GM19324 (cell line): Measurements from ENCODE around the gene PROS1.
A peak's percentile ranks its signal among the peaks of the same experiment; 100 is the strongest.

Experiments used
- ATAC-seq: cut with Tn5 transposase; IDR thresholded peaks from one replicate; pipeline ENCODE4 v1.9.1; 2021; ENCODE audit warnings: mild to moderate bottlenecking, moderate library complexity; ENCODE audit not compliant: unreplicated experiment, low FRiP score

PROS1 gene

GRCh38 chr3:93973131-93974126 lies at the start of gene PROS1:
PROS1 (minus strand) TSS chr3:93973896; CDS start chr3:93973749, 147 bp downstream.
- peak; percentile 80 for ATAC-seq

DNA sequence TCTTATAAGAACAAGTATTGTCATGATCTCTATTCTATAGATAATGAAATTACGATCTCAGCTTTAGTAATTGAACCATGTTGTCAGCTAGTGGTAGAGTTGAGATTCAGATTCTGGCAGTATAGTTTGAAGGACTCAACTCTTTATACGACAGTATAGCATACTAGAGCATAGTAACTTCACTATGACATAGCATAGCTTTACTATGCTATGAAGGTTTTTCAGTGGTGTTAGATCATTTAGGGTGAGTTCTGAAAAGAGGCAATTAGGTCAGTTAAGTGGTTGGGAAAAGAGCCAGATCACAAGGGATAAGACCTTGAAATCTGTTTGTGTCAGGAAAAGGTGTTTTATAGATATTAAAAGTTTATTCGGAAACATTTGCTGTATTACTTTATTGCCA lies 46.6 kb upstream of the PROS1 start:
- no peak for ATAC-seq

DNA sequence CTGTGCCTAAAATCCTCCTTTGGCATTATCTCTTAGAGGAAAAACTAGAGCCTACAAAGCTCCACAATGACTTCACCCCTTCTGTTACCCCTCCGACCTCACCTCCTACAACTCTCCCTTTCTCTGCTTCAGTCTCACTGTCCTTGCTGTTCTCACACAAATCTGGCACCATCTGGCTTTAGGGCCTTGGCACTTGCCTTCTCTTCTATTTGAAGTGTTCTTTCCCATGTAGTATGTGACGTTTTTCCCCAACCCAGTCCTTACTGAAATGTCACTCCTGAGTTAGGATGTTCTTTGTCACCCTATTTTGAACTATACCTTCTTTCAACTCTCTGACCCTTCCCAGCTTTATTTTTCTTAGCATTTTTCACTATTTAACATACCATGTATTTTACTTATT lies 46.0 kb upstream of the PROS1 start:
- ATAC-seq = no peak

- ATAC-seq = no peak
Observed at GRCh38 chr3:94015025-94015424, 41.3 kb upstream of the PROS1 start.

DNA sequence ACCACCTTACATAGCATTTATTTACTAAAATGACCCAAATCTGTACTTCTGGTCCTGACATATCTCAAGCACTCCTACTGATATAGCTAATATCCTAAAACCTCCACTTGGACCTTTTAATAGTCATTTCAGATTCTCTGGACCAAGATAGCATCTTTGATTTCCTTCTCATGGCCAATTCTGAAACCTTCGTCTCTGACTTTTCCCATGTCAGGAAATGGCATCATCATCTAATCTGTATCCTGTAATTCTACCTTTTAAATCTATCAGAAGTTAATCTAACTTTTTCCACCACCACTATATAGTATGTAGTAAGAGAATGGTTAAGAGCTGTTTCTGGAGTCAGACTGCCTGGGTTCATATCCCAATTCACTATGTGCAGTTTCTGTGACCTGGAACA lies 38.5 kb upstream of the PROS1 start:
- no peak for ATAC-seq

GRCh38 chr3:94011233-94011711 lies 37.6 kb upstream of the PROS1 start:
- ATAC-seq = no peak

DNA sequence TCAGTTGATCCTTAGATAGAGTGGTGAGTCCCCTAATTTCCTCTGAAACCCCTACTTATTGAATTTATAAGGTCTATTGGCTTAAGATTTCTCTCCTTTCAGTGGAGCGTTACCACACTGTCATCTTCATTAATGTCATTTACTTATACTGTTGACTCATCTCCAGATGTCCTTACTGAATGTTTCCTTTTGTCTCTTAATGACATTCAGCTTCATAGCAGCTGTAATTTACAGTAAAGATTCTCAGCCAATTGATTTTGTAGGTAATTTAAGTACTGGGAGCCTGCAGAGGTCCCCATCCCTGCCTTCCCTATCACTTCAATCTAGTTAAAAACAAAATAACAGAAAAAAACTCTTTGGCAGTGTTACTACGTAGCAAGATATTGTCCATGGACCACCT lies 35.9 kb upstream of the PROS1 start:
- ATAC-seq = no peak

GRCh38 chr3:94008253-94008652 lies 34.6 kb upstream of the PROS1 start:
- no peak for ATAC-seq

- ATAC-seq = peak; percentile 65
Observed at GRCh38 chr3:94004301-94004910, 30.7 kb upstream of the PROS1 start.

- no peak for ATAC-seq
Observed at GRCh38 chr3:94001827-94002495, 28.3 kb upstream of the PROS1 start.

DNA sequence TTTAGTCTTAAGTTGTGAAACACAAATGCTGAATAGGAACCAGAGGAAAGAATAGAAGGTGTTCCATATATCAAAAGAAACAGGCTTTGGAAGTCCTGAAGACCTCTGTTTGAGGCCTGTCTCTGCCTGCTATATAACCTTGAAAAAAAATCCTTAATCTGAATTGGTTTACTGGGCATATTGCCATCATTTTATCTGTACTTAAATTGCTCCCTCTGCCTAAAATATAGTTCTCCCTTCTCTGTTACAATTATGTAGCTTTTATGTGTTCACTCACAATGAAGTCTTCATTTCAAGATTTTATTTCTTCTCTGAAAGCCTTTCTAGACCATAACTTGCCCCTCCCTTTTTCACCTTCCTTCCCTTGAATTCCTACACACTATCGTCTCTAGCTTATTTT lies 27.5 kb upstream of the PROS1 start:
- no peak for ATAC-seq

- ATAC-seq = no peak
Observed at GRCh38 chr3:93994056-93994455, 20.4 kb upstream of the PROS1 start.

DNA sequence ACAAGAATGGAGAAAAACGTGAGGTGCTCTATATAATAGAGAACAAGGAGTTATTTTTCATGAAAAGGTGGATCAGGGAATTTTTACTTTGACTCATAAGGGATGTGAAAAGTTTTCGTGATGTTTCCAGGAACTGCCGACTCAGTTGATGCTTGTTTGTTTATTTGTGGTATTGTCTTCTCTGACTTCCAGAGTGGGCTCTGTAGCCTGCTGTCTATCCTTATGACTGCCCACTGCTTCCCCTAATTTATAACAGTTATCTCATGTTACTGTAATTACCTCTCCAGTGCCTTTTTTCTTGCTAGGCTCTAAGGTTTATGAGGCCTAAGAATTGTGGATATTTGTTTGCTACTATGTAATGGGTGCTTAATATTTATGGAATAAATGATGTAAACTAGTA lies 18.5 kb upstream of the PROS1 start:
- ATAC-seq = no peak

DNA sequence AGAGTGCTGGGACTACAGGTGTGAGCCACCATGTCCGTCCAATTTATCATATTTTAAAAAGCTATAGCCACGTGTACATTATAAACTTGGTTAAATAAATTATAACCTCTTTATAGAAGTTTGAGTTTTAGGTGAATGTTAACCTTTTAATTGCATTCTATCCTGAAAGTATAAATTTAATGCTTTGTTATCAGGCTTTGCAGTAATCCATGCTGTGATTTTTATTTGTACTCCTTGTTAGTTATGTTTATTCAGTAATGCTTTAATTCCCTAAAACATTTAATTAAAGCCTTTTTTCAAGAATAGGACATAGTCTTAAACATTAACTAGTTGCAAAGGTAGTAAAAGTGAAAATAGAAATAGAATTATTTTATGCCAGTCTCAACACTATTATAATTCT lies 17.9 kb upstream of the PROS1 start:
- ATAC-seq = no peak

DNA sequence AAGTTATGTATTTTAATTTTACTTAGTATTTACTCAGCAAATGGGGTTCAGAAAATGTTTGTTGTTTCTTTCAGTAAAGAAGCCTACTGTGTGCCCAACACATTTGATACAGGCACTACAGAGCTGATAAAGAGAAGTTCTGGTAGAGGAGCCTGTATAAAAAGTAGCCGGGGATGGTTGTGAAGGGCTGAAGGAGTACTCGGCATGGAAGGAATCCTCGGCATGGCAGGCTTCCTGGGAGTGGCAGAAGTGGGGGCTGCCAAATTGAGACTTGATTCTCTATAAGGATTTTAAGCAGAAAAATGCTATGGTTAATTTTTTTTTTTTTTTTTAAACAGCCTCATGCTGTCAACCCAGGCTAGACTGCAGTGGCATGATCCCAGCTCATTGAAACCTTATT lies 15.5 kb upstream of the PROS1 start:
- ATAC-seq = no peak

- no peak for ATAC-seq
Observed at GRCh38 chr3:93988764-93989163, 15.1 kb upstream of the PROS1 start.

DNA sequence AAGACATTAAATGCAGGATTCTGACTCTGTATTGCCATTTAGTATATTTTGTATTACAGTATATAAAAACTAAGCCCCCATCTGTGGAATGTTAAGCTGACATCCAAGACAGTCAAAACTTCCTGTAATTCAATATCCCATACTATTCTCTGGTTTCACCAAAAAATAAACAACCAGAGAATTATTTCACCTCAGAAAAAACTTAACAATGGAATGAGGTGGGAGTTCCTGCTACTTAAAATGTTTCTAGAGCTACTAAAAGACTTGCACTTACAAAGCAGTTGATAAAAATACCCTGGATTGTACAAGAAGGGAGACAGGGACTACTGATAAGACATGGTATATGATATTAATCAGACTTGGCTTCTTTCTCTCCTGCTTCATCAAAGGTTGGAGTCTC lies 14.6 kb upstream of the PROS1 start:
- no peak for ATAC-seq

DNA sequence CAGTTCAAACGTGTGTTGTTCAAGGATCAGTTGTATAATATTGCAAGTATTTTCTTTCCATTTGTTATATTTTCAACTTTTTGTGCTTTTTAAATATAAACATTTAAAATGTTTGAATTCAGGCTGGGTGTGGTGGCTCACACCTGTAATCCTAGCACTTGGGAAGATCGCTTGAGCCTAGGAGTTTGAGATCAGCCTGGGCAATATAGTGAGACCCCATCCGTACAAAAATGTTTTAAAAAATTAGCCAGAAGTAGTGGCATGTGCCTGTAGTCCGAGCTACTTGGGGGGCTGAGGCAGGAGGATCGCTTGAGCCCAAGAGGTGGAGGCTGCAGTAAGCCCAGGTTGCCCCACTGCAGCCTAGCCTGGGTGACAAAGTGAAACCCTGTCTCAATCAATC lies 10.9 kb upstream of the PROS1 start:
- ATAC-seq = no peak

GRCh38 chr3:93983408-93983807 lies 9.7 kb upstream of the PROS1 start:
- ATAC-seq = no peak

- ATAC-seq = no peak
Observed at GRCh38 chr3:93981649-93982048, 8.0 kb upstream of the PROS1 start.
